ENCODE data around the gene MZT1. TPM values are rescaled to one million over a fixed set of nuclear protein-coding genes. Genes with fewer than 3 reads are reported as not detected.

Gene MZT1
- total RNA-seq, 1 donor from 2014 or later, result 10.1 TPM

- no peak overlapping the region for H3K4me3 Mint-ChIP-seq (ENCODE audit: unreplicated experiment)
- no peak overlapping the region for H3K27ac Mint-ChIP-seq (ENCODE audit: unreplicated experiment)
- peaks cover 7% of the 10 kb centered on the region for H3K36me3 Mint-ChIP-seq (ENCODE audit: unreplicated experiment)
- no peak for TF ChIP-seq CTCF (IDR thresholded peaks at IDR 0.05; ENCODE audit: partially characterized antibody, unreplicated experiment)
- H3K4me1 Mint-ChIP-seq (ENCODE audit: low read depth, unreplicated experiment), result no peaks in the 10 kb centered on the region
- H3K27me3 Mint-ChIP-seq (ENCODE audit: unreplicated experiment), result no peaks in the 10 kb centered on the region
- DNase-seq, result no peak
- H3K9me3 Mint-ChIP-seq (ENCODE audit: unreplicated experiment), result no peaks in the 10 kb centered on the region
Measured at GRCh38 chr13:72692884-72693514, 34.4 kb downstream of the MZT1 start.

GRCh38 chr13:72689181-72689696 lies 38.2 kb downstream of the MZT1 start:
- H3K4me1 Mint-ChIP-seq (ENCODE audit: low read depth, unreplicated experiment), result no peaks in the 10 kb centered on the region
- no peak for TF ChIP-seq CTCF (IDR thresholded peaks at IDR 0.05; ENCODE audit: partially characterized antibody, unreplicated experiment)
- no peak for DNase-seq
- peaks cover 7% of the 10 kb centered on the region for H3K36me3 Mint-ChIP-seq (ENCODE audit: unreplicated experiment)
- no peaks in the 10 kb centered on the region for H3K9me3 Mint-ChIP-seq (ENCODE audit: unreplicated experiment)
- H3K27ac Mint-ChIP-seq (ENCODE audit: unreplicated experiment), result no peak overlapping the region
- H3K4me3 Mint-ChIP-seq (ENCODE audit: unreplicated experiment), result no peak overlapping the region
- H3K27me3 Mint-ChIP-seq (ENCODE audit: unreplicated experiment), result no peaks in the 10 kb centered on the region

GRCh38 chr13:72686766-72687165 lies 40.7 kb downstream of the MZT1 start:
- TF ChIP-seq CTCF (IDR thresholded peaks at IDR 0.05; ENCODE audit: partially characterized antibody, unreplicated experiment), result no peak

GRCh38 chr13:72680353-72680752 lies 47.1 kb downstream of the MZT1 start:
- Mint-ChIP-seq H3K4me3 (ENCODE audit: unreplicated experiment) (no peak overlapping the region), H3K36me3 (ENCODE audit: unreplicated experiment) (no peaks in the 10 kb centered on the region), H3K9me3 (ENCODE audit: unreplicated experiment) (peaks cover 1% of the 10 kb centered on the region), H3K27me3 (ENCODE audit: unreplicated experiment) (no peaks in the 10 kb centered on the region), H3K27ac (ENCODE audit: unreplicated experiment) (no peak overlapping the region), H3K4me1 (ENCODE audit: low read depth, unreplicated experiment) (no peaks in the 10 kb centered on the region)
- no peak for TF ChIP-seq CTCF (IDR thresholded peaks at IDR 0.05; ENCODE audit: partially characterized antibody, unreplicated experiment)
- DNase-seq, result no peak

More at GRCh38 chr13:72686766-72687165, 40.7 kb downstream of the MZT1 start:
- no peaks in the 10 kb centered on the region for H3K9me3 Mint-ChIP-seq (ENCODE audit: unreplicated experiment)
- H3K36me3 Mint-ChIP-seq (ENCODE audit: unreplicated experiment), result no peaks in the 10 kb centered on the region
- H3K27ac Mint-ChIP-seq (ENCODE audit: unreplicated experiment), result no peak overlapping the region
- no peaks in the 10 kb centered on the region for H3K4me1 Mint-ChIP-seq (ENCODE audit: low read depth, unreplicated experiment)
- H3K4me3 Mint-ChIP-seq (ENCODE audit: unreplicated experiment), result no peak overlapping the region
- DNase-seq, result no peak
- H3K27me3 Mint-ChIP-seq (ENCODE audit: unreplicated experiment), result no peaks in the 10 kb centered on the region

GRCh38 chr13:72678312-72678711 lies 49.1 kb downstream of the MZT1 start:
- Mint-ChIP-seq H3K27ac (ENCODE audit: unreplicated experiment) (no peak overlapping the region), H3K4me3 (ENCODE audit: unreplicated experiment) (no peak overlapping the region), H3K36me3 (ENCODE audit: unreplicated experiment) (no peaks in the 10 kb centered on the region), H3K27me3 (ENCODE audit: unreplicated experiment) (no peaks in the 10 kb centered on the region), H3K4me1 (ENCODE audit: low read depth, unreplicated experiment) (no peaks in the 10 kb centered on the region), H3K9me3 (ENCODE audit: unreplicated experiment) (peaks cover 1% of the 10 kb centered on the region)
- no peak for TF ChIP-seq CTCF (IDR thresholded peaks at IDR 0.05; ENCODE audit: partially characterized antibody, unreplicated experiment)
- DNase-seq, result no peak

Measured in glutamatergic neuron (in vitro differentiated cells).